SK-N-MC (cell line): ENCODE results near the gene SLC1A3.

Experiments used
- DNase-seq: peaks from one replicate; pipeline ENCODE4 v3.0.0-alpha.2; 2011; ENCODE audit warnings: low read depth, low spot score
- H3K27ac ChIP-seq: fragments of 200-600 bp; sonication (generic); 2 replicates; pipeline ENCODE4 v1.5.1; 2016; ENCODE audit warnings: mixed run types
- H3K36me3 ChIP-seq: fragments of 200-600 bp; sonication (generic); 2 replicates; pipeline ENCODE4 v1.6.1; 2017; ENCODE audit warnings: antibody characterized with exemption, low read length, mixed read lengths; ENCODE audit not compliant: insufficient read depth
- H3K4me3 ChIP-seq: fragments of 200-600 bp; sonication (generic); 2 replicates; pipeline ENCODE4 v1.5.1; 2016
- H3K9ac ChIP-seq: fragments of 200-600 bp; sonication (generic); 2 replicates; pipeline ENCODE4 v1.8.0; 2017; ENCODE audit warnings: mixed run types, mixed read lengths; ENCODE audit not compliant: insufficient read length
- H3K9me3 ChIP-seq: fragments of 200-600 bp; sonication (generic); 2 replicates; pipeline ENCODE4 v1.6.1; 2017; ENCODE audit warnings: low read depth, mild to moderate bottlenecking, antibody characterized with exemption, low read length, moderate library complexity, mixed read lengths
- EZH2 ChIP-seq: fragments of 200-600 bp; sonication (generic); IDR thresholded peaks from one replicate; pipeline ENCODE4 v1.6.1; 2017; ENCODE audit warnings: antibody characterized with exemption
- FOXP2 ChIP-seq: optimal IDR thresholded peaks from 2 replicates; pipeline ENCODE3; 2011; ENCODE audit warnings: mild to moderate bottlenecking, moderate library complexity; ENCODE audit not compliant: insufficient read depth; ENCODE audit errors: extremely low read length, control extremely low read depth
- POLR2AphosphoS5 ChIP-seq: IDR thresholded peaks from 2 replicates; pipeline ENCODE4 v1.6.1; 2012; ENCODE audit warnings: mild to moderate bottlenecking, low read depth, low read length, borderline replicate concordance

The SLC1A3 gene

GRCh38 chr5:36696059-36696673 is 89.8 kb downstream of the SLC1A3 start:
- DNase-seq, result no peak
- Histone ChIP-seq H3K9me3 (no peaks in the 10 kb centered on the region), H3K9ac (no peak overlapping the region), H3K36me3 (no peaks in the 10 kb centered on the region), H3K4me3 (no peak overlapping the region), H3K27ac (no peak overlapping the region)
- no peak for TF ChIP-seq EZH2
- no peak for TF ChIP-seq POLR2AphosphoS5
- no peak for TF ChIP-seq FOXP2

GRCh38 chr5:36698031-36698430 is 91.6 kb downstream of the SLC1A3 start:
- Histone ChIP-seq H3K9me3 (no peaks in the 10 kb centered on the region), H3K27ac (no peak overlapping the region), H3K9ac (no peak overlapping the region), H3K36me3 (no peaks in the 10 kb centered on the region), H3K4me3 (no peak overlapping the region)
- TF ChIP-seq EZH2, result no peak
- no peak for TF ChIP-seq FOXP2
- TF ChIP-seq POLR2AphosphoS5, result no peak
- no peak for DNase-seq

- no peak for TF ChIP-seq POLR2AphosphoS5
- no peak for TF ChIP-seq FOXP2
- no peak for TF ChIP-seq EZH2
- DNase-seq, result no peak
- H3K4me3 ChIP-seq, result no peak overlapping the region
- no peaks in the 10 kb centered on the region for H3K9me3 ChIP-seq
- H3K36me3 ChIP-seq, result no peaks in the 10 kb centered on the region
- H3K9ac ChIP-seq, result no peak overlapping the region
- no peak overlapping the region for H3K27ac ChIP-seq
These were observed 94.8 kb downstream of the SLC1A3 start for GRCh38 chr5:36701085-36701698.

- Histone ChIP-seq H3K4me3 (no peak overlapping the region), H3K9me3 (no peaks in the 10 kb centered on the region), H3K9ac (no peak overlapping the region), H3K36me3 (no peaks in the 10 kb centered on the region), H3K27ac (no peak overlapping the region)
- DNase-seq, result no peak
- no peak for TF ChIP-seq FOXP2
- no peak for TF ChIP-seq POLR2AphosphoS5
- TF ChIP-seq EZH2, result no peak
These were observed 96.9 kb downstream of the SLC1A3 start for GRCh38 chr5:36703245-36703860.

- Histone ChIP-seq H3K27ac (no peak overlapping the region), H3K36me3 (no peaks in the 10 kb centered on the region), H3K9me3 (no peaks in the 10 kb centered on the region), H3K9ac (no peak overlapping the region), H3K4me3 (no peak overlapping the region)
- DNase-seq, result no peak
- TF ChIP-seq POLR2AphosphoS5, result no peak
- no peak for TF ChIP-seq EZH2
- no peak for TF ChIP-seq FOXP2
These were observed 97.7 kb downstream of the SLC1A3 start for GRCh38 chr5:36704131-36704530.

DNA sequence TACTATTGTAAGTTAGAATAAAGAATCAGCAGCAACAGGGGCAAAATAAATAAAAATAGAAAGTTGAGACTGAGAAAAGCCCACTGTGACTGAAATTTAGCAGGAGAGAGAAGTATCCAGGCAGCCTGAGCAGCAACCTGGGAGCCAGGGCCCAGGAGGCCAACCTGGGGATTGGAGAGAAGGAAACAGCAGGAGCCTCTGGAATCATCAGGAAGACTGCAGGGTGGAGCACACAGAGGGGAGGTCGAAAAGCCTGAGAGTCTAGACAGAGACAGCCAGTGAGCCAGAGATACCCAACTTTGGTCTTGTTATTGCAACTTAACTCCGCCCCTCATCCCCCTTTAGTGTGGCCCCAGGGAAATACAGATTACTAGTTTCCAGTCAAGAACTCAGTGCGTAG is 98.6 kb downstream of the SLC1A3 start:
- Histone ChIP-seq H3K9me3 (no peaks in the 10 kb centered on the region), H3K4me3 (no peak overlapping the region), H3K27ac (no peak overlapping the region), H3K9ac (no peak overlapping the region), H3K36me3 (no peaks in the 10 kb centered on the region)
- TF ChIP-seq EZH2, result no peak
- DNase-seq, result no peak

GRCh38 chr5:36706662-36707061 is 100.3 kb downstream of the SLC1A3 start:
- no peak for TF ChIP-seq FOXP2
- TF ChIP-seq EZH2, result no peak
- no peak for TF ChIP-seq POLR2AphosphoS5

GRCh38 chr5:36708996-36709395 is 102.6 kb downstream of the SLC1A3 start:
- H3K4me3 ChIP-seq, result no peak overlapping the region
- no peaks in the 10 kb centered on the region for H3K9me3 ChIP-seq
- H3K27ac ChIP-seq, result no peak overlapping the region
- TF ChIP-seq FOXP2 (no peak), EZH2 (no peak), POLR2AphosphoS5 (no peak)
- H3K36me3 ChIP-seq, result no peaks in the 10 kb centered on the region
- H3K9ac ChIP-seq, result no peak overlapping the region
- DNase-seq, result no peak

More at GRCh38 chr5:36706662-36707061, 100.3 kb downstream of the SLC1A3 start:
- Histone ChIP-seq H3K4me3 (no peak overlapping the region), H3K9ac (no peak overlapping the region), H3K9me3 (no peaks in the 10 kb centered on the region), H3K36me3 (no peaks in the 10 kb centered on the region), H3K27ac (no peak overlapping the region)
- no peak for DNase-seq

DNA sequence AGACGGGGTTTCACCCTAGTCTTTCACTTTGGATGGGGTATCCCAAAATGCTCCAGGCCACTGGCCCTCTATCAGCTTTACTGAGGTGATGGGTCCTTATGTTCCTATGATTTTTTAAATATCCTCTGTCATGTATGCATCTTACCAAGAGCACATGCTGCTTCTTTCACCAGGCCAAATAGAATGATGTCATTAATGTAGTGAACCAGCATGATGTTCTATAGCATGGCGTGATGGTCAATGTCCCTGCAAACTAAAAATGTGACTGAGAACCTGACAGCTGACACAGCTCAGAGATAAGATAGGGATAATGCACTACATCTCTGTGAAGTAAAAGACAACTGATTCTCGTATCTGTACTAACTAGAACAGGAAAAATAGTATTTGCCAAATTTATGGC is 103.6 kb downstream of the SLC1A3 start:
- Histone ChIP-seq H3K27ac (no peak overlapping the region), H3K36me3 (no peaks in the 10 kb centered on the region), H3K9ac (no peak overlapping the region), H3K4me3 (no peak overlapping the region), H3K9me3 (no peaks in the 10 kb centered on the region)
- TF ChIP-seq FOXP2 (no peak), POLR2AphosphoS5 (no peak), EZH2 (no peak)
- DNase-seq, result no peak
